Activated B cell treated with CpG ODN at 0.5 μM for 24 hours (primary cell): ENCODE measurements around the gene TPGS1. TPM values are rescaled to one million over a fixed set of nuclear protein-coding genes. Genes with fewer than 3 reads are reported as not detected.

Source experiments
- ATAC-seq: fragments of 200-7000 bp; cut with Tn5 transposase; one replicate; pipeline ENCODE4 v1.10.0; 2021; ENCODE audit warnings: low read depth, mild to moderate bottlenecking, moderate library complexity
- CTCF ChIA-PET: fragments of 350-600 bp; sonication (Branson Sonifier 250); formaldehyde crosslinking; loops from one replicate; lab custom pipeline; 2021; ENCODE audit warnings: antibody characterized with exemption; lab: Charles Lee
- POLR2A ChIA-PET: fragments of 350-600 bp; sonication (Branson Sonifier 250); formaldehyde crosslinking; loops from one replicate; lab custom pipeline; 2021; ENCODE audit warnings: antibody characterized with exemption; lab: Charles Lee
- DNase-seq: peaks from one replicate; pipeline ENCODE4 v3.0.0; 2022
- H3K27ac Mint-ChIP-seq: one replicate; pipeline ENCODE4 v1.8.0; 2020; ENCODE audit warnings: mixed read lengths
- H3K27me3 Mint-ChIP-seq: one replicate; pipeline ENCODE4 v1.8.0; 2021; ENCODE audit warnings: mixed read lengths
- H3K36me3 Mint-ChIP-seq: one replicate; pipeline ENCODE4 v1.8.0; 2021; ENCODE audit warnings: low read depth, mixed read lengths
- H3K4me1 Mint-ChIP-seq: one replicate; pipeline ENCODE4 v1.8.0; 2021; ENCODE audit warnings: mixed read lengths
- H3K4me3 Mint-ChIP-seq: one replicate; pipeline ENCODE4 v1.8.0; 2020; ENCODE audit warnings: mild to moderate bottlenecking, mixed read lengths
- H3K9me3 Mint-ChIP-seq: one replicate; pipeline ENCODE4 v1.8.0; 2020; ENCODE audit warnings: mixed read lengths
- intact Hi-C: fragments of 100-400 bp; cut with micrococcal nuclease; formaldehyde crosslinking; loops from one replicate; pipeline ENCODE4 v1.15.1; 2024
- total RNA-seq: library from RNA; stranded (reverse); gene quantifications from 2 replicates; pipeline ENCODE4 v1.2.3, GENCODE V29; 2022
- TF ChIP-seq, protein P1 (sequence below): fragments of 200-600 bp; IDR thresholded peaks from one replicate; pipeline ENCODE4 v1.8.0; 2022; ENCODE audit warnings: antibody characterized with exemption, mild to moderate bottlenecking

TPGS1 gene
- total RNA-seq, 1 donor from 2014 or later = 23.8 TPM

DNA sequence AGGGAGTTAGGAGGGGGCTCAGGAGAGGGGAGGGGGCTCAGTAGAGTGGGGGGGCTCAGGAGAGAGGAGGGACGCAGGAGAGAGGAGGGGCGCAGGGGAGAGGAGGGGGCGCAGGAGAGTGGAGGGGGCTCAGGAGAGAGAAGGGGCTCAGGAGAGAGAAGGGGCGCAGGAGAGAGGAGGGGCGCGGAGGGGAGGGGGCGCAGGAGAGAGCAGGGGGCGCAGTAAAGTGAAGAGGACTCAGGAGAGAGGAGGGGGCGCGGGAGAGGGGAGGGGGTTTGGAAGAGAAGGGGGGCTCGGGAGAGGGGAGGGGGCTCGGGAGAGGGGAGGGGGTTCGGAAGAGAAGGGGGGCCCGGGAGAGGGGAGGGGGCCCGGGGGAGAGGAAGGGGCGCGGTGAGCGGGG lies 10.3 kb upstream of the TPGS1 start:
- Mint-ChIP-seq H3K9me3 (no peaks in the 10 kb centered on the region), H3K4me3 (no peak overlapping the region), H3K36me3 (no peaks in the 10 kb centered on the region), H3K27me3 (peaks cover 15% of the 10 kb centered on the region), H3K4me1 (peaks cover 8% of the 10 kb centered on the region), H3K27ac (no peak overlapping the region)
- DNase-seq = no peak
- TF ChIP-seq, protein P1, sequence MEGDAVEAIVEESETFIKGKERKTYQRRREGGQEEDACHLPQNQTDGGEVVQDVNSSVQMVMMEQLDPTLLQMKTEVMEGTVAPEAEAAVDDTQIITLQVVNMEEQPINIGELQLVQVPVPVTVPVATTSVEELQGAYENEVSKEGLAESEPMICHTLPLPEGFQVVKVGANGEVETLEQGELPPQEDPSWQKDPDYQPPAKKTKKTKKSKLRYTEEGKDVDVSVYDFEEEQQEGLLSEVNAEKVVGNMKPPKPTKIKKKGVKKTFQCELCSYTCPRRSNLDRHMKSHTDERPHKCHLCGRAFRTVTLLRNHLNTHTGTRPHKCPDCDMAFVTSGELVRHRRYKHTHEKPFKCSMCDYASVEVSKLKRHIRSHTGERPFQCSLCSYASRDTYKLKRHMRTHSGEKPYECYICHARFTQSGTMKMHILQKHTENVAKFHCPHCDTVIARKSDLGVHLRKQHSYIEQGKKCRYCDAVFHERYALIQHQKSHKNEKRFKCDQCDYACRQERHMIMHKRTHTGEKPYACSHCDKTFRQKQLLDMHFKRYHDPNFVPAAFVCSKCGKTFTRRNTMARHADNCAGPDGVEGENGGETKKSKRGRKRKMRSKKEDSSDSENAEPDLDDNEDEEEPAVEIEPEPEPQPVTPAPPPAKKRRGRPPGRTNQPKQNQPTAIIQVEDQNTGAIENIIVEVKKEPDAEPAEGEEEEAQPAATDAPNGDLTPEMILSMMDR = no peak
- ChIA-PET CTCF (no interaction called here), POLR2A (no interaction called here)
- intact Hi-C loops = no loop called here
- no peak for ATAC-seq

DNA sequence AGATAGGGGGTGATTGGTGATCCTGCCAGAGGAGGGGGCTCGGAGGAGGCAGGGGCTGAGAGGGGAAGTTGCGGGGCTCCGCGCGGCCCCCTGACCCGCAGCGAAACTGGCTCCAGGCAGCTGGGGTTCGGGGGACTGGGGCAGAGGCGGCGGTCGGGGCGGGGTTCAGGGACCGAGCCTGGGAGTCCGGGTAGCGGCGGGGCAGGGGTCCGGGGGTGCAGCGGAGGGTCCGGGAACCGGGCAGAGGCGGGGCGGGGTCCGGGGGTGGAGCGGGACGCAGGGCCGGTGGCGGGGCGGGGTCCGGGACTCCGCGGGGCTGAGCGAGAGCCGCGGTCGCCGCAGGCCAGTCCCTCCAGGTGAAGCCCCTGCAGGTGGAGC lies 9.8 kb upstream of the TPGS1 start:
- Mint-ChIP-seq H3K36me3 (no peaks in the 10 kb centered on the region), H3K4me3 (no peak overlapping the region), H3K4me1 (peaks cover 9% of the 10 kb centered on the region), H3K27ac (no peak overlapping the region), H3K9me3 (no peaks in the 10 kb centered on the region), H3K27me3 (peaks cover 15% of the 10 kb centered on the region)
- ChIA-PET POLR2A (interaction anchor here (1.9 kb wide), 1 partner anchor 9 kb away, joined by 10 read pairs; no protein-coding TSS in a partner anchor), CTCF (no interaction called here)
- DNase-seq = no peak
- TF ChIP-seq, protein P1 = no peak
- ATAC-seq = no peak
- intact Hi-C loops = no loop called here

DNA sequence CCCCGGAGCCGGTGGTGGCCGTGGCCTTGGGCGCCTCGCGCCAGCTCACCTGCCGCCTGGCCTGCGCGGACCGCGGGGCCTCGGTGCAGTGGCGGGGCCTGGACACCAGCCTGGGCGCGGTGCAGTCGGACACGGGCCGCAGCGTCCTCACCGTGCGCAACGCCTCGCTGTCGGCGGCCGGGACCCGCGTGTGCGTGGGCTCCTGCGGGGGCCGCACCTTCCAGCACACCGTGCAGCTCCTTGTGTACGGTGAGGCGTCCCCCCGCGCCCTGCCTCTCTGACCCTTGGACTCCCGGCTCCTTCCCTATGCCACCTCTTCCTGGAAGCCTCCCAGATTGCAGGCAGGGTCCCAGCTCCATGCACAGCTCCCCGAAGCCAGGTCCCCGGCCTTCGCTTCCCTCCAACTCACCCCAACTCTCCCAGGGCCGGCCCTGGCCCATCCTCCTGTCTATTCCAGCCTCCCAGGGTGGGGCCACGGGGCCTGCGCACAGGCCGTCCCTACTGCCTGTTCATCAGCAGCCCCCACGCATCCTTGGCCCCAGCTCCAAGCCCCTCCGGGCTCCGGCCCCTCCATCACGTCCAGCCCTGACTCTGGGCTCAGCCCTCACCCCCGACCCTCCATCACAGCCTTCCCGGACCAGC lies 9.3 kb upstream of the TPGS1 start:
- peaks cover 15% of the 10 kb centered on the region for H3K27me3 Mint-ChIP-seq
- no peak overlapping the region for H3K27ac Mint-ChIP-seq
- no peaks in the 10 kb centered on the region for H3K9me3 Mint-ChIP-seq
- no peak overlapping the region for H3K4me3 Mint-ChIP-seq
- H3K4me1 Mint-ChIP-seq = peaks cover 13% of the 10 kb centered on the region
- TF ChIP-seq, protein P1 = no peak
- no peaks in the 10 kb centered on the region for H3K36me3 Mint-ChIP-seq
- DNase-seq = no peak
- POLR2A ChIA-PET = interaction anchor here (1.9 kb wide), 1 partner anchor 9 kb away, joined by 10 read pairs; no protein-coding TSS in a partner anchor
- CTCF ChIA-PET = interaction anchor here (0.8 kb wide), 1 partner anchor 13 kb away, joined by 3 read pairs; no protein-coding TSS in a partner anchor
- intact Hi-C loops = no loop called here
- peak; percentile 25 for ATAC-seq

DNA sequence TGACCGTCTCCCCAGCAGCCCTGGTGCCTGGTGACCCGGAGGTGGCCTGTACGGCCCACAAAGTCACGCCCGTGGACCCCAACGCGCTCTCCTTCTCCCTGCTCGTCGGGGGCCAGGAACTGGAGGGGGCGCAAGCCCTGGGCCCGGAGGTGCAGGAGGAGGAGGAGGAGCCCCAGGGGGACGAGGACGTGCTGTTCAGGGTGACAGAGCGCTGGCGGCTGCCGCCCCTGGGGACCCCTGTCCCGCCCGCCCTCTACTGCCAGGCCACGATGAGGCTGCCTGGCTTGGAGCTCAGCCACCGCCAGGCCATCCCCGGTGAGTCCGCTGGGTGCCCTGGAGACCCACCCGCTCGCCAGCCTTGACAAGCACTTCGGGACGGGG lies 8.8 kb upstream of the TPGS1 start:
- TF ChIP-seq, protein P1 = no peak
- intact Hi-C loops = no loop called here
- Mint-ChIP-seq H3K9me3 (no peaks in the 10 kb centered on the region), H3K4me1 (peaks cover 14% of the 10 kb centered on the region), H3K27me3 (peaks cover 15% of the 10 kb centered on the region), H3K36me3 (no peaks in the 10 kb centered on the region), H3K4me3 (no peak overlapping the region), H3K27ac (no peak overlapping the region)
- DNase-seq = no peak
- no peak for ATAC-seq
- CTCF ChIA-PET = interaction anchor here (0.8 kb wide), 1 partner anchor 13 kb away, joined by 3 read pairs; no protein-coding TSS in a partner anchor
- POLR2A ChIA-PET = interaction anchor here (1.9 kb wide), 1 partner anchor 8 kb away, joined by 10 read pairs; no protein-coding TSS in a partner anchor

DNA sequence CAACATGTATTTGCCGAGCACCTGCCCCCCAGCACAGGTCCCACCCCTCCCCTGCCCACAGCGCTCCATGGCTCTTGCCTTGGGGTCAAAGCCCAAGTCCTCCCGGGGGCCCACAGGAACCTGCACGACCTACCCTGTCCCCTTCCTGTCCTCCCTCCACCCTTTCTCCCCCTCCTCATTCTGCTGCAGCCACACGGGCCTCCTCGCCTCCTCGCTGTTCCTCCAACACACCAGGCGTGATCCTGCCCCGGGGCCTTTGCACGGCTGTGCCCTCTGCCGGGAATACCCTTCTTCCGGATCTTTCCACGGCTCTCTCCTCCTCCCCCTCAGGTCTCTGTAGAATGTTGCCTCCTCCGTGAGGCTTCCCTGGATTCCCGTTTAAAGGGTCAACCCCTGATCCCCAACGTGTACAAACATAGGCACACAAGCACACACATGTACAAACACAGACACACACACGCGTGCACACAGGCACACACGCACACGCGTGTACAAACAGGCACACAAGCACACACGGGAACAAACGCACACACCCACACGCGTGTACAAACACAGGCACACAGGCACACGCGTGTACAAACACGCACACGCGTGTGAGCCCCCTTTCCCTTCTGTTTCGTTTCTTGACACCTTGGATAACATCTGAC lies 8.2 kb upstream of the TPGS1 start:
- H3K9me3 Mint-ChIP-seq = no peaks in the 10 kb centered on the region
- POLR2A ChIA-PET = interaction anchor here (1.9 kb wide), 1 partner anchor 7 kb away, joined by 10 read pairs; no protein-coding TSS in a partner anchor
- no peaks in the 10 kb centered on the region for H3K36me3 Mint-ChIP-seq
- no peak overlapping the region for H3K27ac Mint-ChIP-seq
- peaks cover 12% of the 10 kb centered on the region for H3K27me3 Mint-ChIP-seq
- TF ChIP-seq, protein P1 = no peak
- DNase-seq = no peak
- no peak for ATAC-seq
- intact Hi-C loops = no loop called here
- H3K4me1 Mint-ChIP-seq = peaks cover 14% of the 10 kb centered on the region
- CTCF ChIA-PET = no interaction called here
- H3K4me3 Mint-ChIP-seq = no peak overlapping the region
